Loucy (cell line): Measurements from ENCODE around the gene SH3BP5L.

Experiments used
- CTCF ChIP-seq: fragments of 200-600 bp; sonication (generic); conservative IDR thresholded peaks from 2 replicates; pipeline ENCODE4 v1.5.1; 2014; ENCODE audit warnings: mild to moderate bottlenecking, antibody characterized with exemption, low read length
- EZH2phosphoT487 ChIP-seq: fragments of 200-600 bp; IDR thresholded peaks from 2 replicates; pipeline ENCODE4 v1.6.1; 2018; ENCODE audit warnings: antibody characterized with exemption, mild to moderate bottlenecking, moderate library complexity, borderline replicate concordance

- TF ChIP-seq CTCF (peak; percentile 71), EZH2phosphoT487 (no peak)
Measured at GRCh38 chr1:248858096-248858890, 32.6 kb upstream of the SH3BP5L start.
